K562 (cell line): ENCODE results near the gene SLC34A3. TPM values are rescaled to one million over a fixed set of nuclear protein-coding genes. Genes with fewer than 3 reads are reported as not detected.

Source experiments
- ATAC-seq: fragments of 200-7000 bp; cut with Tn5 transposase; 3 replicates; pipeline ENCODE4 v1.9.1; 2020; ENCODE audit warnings: moderate library complexity
- BruUV-seq: library from RNA; stranded (reverse); fragments of 400-500 nt; replicated peaks from 2 replicates; lab custom pipeline; 2021; lab: Mats Ljungman, UMichigan
- CTCF ChIA-PET: fragments of 300-600 bp; formaldehyde crosslinking; extraction: SDS; loops from one replicate; lab custom pipeline; 2021; ENCODE audit warnings: low intra/inter-chr PET ratio; lab: Yijun Ruan, JAX
- POLR2A ChIA-PET: fragments of 300-600, 350-650 bp; sonication (Branson Sonifier 250); formaldehyde crosslinking; extraction: SDS; loops from one replicate; lab custom pipeline; 2021; ENCODE audit warnings: antibody characterized with exemption, inconsistent platforms; lab: Yijun Ruan, JAX
- DNase-seq, 4 experiments: peaks; one replicate each; pipeline versions ENCODE4 v3.0.0 to v3.0.0-alpha.2; 2011 to 2018; ENCODE audit warnings: low spot score in 3 of 4, mixed read lengths in 3 of 4; ENCODE audit errors: extremely low read depth in 1 of 4
- FAIRE-seq: peaks from 2 replicates; lab custom pipeline; 2011; peaks lifted over from hg19 to GRCh38; lab: Jason Lieb, UNC
- H2AFZ ChIP-seq: 2 replicates; pipeline ENCODE4 v1.6.0; 2011; ENCODE audit warnings: low read depth, low read length, control low read depth, inconsistent platforms
- H3K27ac ChIP-seq: fragments of 200-600 bp; 3 replicates; pipeline ENCODE4 v1.8.0; 2011; ENCODE audit warnings: low read depth, mild to moderate bottlenecking, control low read depth, inconsistent platforms, low read length, moderate library complexity, mixed read lengths; ENCODE audit errors: extremely low read depth
- H3K27me3 ChIP-seq, 2 experiments: fragments of 300-600 bp in 1 of 2; 2 replicates in 1 of 2; 3 replicates in 1 of 2; pipeline versions ENCODE4 v1.6.0 to v1.8.0; 2011; ENCODE audit warnings: inconsistent platforms in 2 of 2, low read length in 2 of 2, mild to moderate bottlenecking in 1 of 2, mixed read lengths in 1 of 2, moderate library complexity in 1 of 2; ENCODE audit not compliant: control insufficient read depth in 2 of 2, insufficient read depth in 2 of 2
- H3K36me3 ChIP-seq: fragments of 300-600 bp; 3 replicates; pipeline ENCODE4 v1.8.0; 2011; ENCODE audit warnings: mild to moderate bottlenecking, low read length, inconsistent platforms; ENCODE audit not compliant: control insufficient read depth, insufficient read depth
- H3K4me1 ChIP-seq, 2 experiments: fragments of 200-600 bp in 1 of 2; replicated peaks in 1 of 2; 2 replicates in 1 of 2; 3 replicates in 1 of 2; pipeline versions ENCODE4 v1.5.1 to v1.8.0; 2011; ENCODE audit warnings: inconsistent platforms in 2 of 2, low read length in 2 of 2, mild to moderate bottlenecking in 1 of 2, mixed read lengths in 1 of 2, moderate library complexity in 1 of 2; ENCODE audit not compliant: control insufficient read depth in 2 of 2, insufficient read depth in 2 of 2
- H3K4me2 ChIP-seq: 2 replicates; pipeline ENCODE4 v1.6.1; 2011; ENCODE audit warnings: low read length, control low read depth, inconsistent platforms, mixed read lengths; ENCODE audit not compliant: insufficient read depth
- H3K4me3 ChIP-seq: fragments of 200-600 bp; sonication (generic), shearing (Covaris generic); 2 replicates; pipeline ENCODE4 v1.5.1; 2016; ENCODE audit warnings: control low read depth, inconsistent platforms
- H3K79me2 ChIP-seq: fragments of 200-600 bp; 3 replicates; pipeline ENCODE4 v1.8.0; 2011; ENCODE audit warnings: low read length, inconsistent platforms; ENCODE audit not compliant: control insufficient read depth, insufficient read depth
- H3K9ac ChIP-seq, 2 experiments: 2 replicates each; pipeline versions ENCODE4 v1.6.0 to v1.6.1; 2011; ENCODE audit warnings: low read depth in 2 of 2, low read length in 2 of 2, control low read depth in 1 of 2, inconsistent platforms in 1 of 2, mild to moderate bottlenecking in 1 of 2, mixed read lengths in 1 of 2; ENCODE audit not compliant: insufficient read depth in 1 of 2
- H3K9me1 ChIP-seq: one replicate; pipeline ENCODE4 v1.6.0; 2011; ENCODE audit warnings: inconsistent platforms, mild to moderate bottlenecking, low read length, moderate library complexity; ENCODE audit not compliant: control insufficient read depth, insufficient read depth
- H3K9me3 ChIP-seq: replicated peaks from 2 replicates; pipeline ENCODE4 v1.5.1; 2011; ENCODE audit warnings: low read depth, low read length, inconsistent platforms; ENCODE audit not compliant: control insufficient read depth, insufficient read depth
- H4K20me1 ChIP-seq: replicated peaks from 2 replicates; pipeline ENCODE4 v1.6.1; 2011; ENCODE audit warnings: low read length, inconsistent platforms, mixed read lengths; ENCODE audit not compliant: control insufficient read depth, insufficient read depth
- MAFF ChIP-seq: IDR thresholded peaks from 2 replicates; pipeline ENCODE4 v1.6.1; 2012; ENCODE audit warnings: low read length, improper control_type of control experiment
- POLR2G ChIP-seq: fragments of 200-400 bp; formaldehyde crosslinking; IDR thresholded peaks from 2 replicates; pipeline ENCODE4 v1.6.1; 2017; ENCODE audit warnings: low read depth, mild to moderate bottlenecking, antibody characterized with exemption, low read length, moderate library complexity
- WGBS: fragments of 100-300 bp; shearing (Covaris generic); methylation state at CpG from one replicate; pipeline ENCODE4 v1.1.6; 2016; ENCODE audit warnings: low coverage, mixed read lengths; ENCODE audit not compliant: insufficient coverage; ENCODE audit errors: missing lambda C conversion rate; 5-methylcytosine and 5-hydroxymethylcytosine counted together
- in situ Hi-C: fragments of 300-500 bp; cut with MboI; formaldehyde crosslinking; loops from 4 replicates; pipeline ENCODE4 v1.15.0; 2018; ENCODE audit warnings: inconsistent platforms, mixed read lengths
- intact Hi-C: fragments of 100-400 bp; cut with micrococcal nuclease; formaldehyde crosslinking; loops from 2 replicates; pipeline ENCODE4 v1.14.2; 2022
- polyA plus RNA-seq, 8 experiments: library from polyadenylated mRNA; depleted of rRNA in 4 of 8; stranded (reverse) in 5 of 8; unstranded in 3 of 8; fragments of >200 nt; fragmentation: Nextera tagmentation in 2 of 8; fragmentation: Illumina TruSeq in 1 of 8; extraction: Ambion mirVana in 2 of 8; extraction: Trizol in 1 of 8; gene quantifications; 2 replicates each; pipeline versions ENCODE4 v1.2.1 to v1.2.3, GENCODE V29; 2011 to 2014; ENCODE audit warnings: inconsistent platforms in 1 of 8, missing spikeins in 1 of 8
- total RNA-seq, 7 experiments: library from RNA; depleted of rRNA in 6 of 7; stranded (reverse); fragments of >200 nt in 6 of 7; fragmentation: Illumina TruSeq in 2 of 7; extraction: Trizol in 2 of 7; gene quantifications; 2 replicates each; pipeline versions ENCODE4 v1.2.1 to v1.2.3, GENCODE V29; 2011 to 2021; ENCODE audit warnings: low replicate concordance in 1 of 7
- TF ChIP-seq, protein P1 (sequence below): fragments of 450-650 bp; formaldehyde crosslinking; IDR thresholded peaks from 2 replicates; pipeline ENCODE4 v1.4.0; 2020; ENCODE audit warnings: mild to moderate bottlenecking, moderate library complexity

SLC34A3 gene
- total and polyA plus RNA-seq, 9 of the 15 experiments (the other 6 are each of a cell fraction or from before 2014, with no cell fraction given): not detected

DNA sequence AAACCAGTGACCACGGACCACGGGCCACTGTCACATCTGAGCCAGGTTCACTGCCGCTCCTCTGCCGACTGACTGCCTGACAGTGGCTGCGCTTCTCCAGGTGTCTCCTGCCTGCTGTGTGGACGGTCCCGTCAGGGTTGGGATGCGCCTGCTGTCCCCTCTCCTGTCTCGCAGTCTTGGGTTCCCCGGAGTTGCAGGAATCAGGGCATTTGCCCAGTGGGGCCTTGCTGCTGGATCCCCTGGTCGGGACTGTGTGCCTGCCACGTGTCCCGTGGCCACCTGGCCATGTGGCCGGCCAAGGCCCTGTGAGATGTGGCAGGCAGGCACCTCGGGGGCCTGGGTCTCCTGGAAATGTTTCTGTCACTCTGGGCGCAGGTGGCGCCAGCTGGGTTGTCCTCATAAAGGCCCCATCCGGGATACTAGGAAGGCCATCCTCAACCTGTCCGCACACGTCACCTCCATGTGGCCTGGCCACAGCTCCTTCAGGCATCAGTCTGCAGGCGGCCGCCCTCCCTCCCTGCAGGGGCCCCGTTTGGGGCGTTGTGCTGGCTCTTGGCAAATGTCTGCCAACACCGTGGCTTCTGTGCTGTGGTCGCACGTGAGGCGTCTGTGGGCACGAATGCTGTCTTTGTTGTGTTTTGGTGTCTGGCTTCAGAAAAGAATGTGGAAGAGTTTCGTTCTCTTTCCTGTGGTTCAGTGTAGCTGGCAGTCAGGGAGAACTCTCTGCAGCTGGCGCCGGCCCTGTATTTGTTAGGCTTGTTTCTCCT, 40.4 kb downstream of the SLC34A3 start:
- WGBS: 92% methylated on average over 28 of the region's 32 CpGs
- no peak overlapping the region for H2AFZ ChIP-seq
- peaks cover 26 to 81% of the 10 kb centered on the region in 2 experiments for H3K4me1 ChIP-seq
- no peaks in the 10 kb centered on the region for H3K9me3 ChIP-seq
- peaks cover 10% of the 10 kb centered on the region; the same call in 2 of the 3 replicates for H3K79me2 ChIP-seq
- no TSS peak for BruUV-seq
- TF ChIP-seq MAFF (no peak), POLR2G (peak; percentile 56; the same call in 1 of the 2 replicates)
- TF ChIP-seq, protein P1, sequence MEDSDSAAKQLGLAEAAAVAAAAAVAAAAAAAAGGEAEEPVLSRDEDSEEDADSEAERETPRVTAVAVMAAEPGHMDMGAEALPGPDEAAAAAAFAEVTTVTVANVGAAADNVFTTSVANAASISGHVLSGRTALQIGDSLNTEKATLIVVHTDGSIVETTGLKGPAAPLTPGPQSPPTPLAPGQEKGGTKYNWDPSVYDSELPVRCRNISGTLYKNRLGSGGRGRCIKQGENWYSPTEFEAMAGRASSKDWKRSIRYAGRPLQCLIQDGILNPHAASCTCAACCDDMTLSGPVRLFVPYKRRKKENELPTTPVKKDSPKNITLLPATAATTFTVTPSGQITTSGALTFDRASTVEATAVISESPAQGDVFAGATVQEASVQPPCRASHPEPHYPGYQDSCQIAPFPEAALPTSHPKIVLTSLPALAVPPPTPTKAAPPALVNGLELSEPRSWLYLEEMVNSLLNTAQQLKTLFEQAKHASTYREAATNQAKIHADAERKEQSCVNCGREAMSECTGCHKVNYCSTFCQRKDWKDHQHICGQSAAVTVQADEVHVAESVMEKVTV (CRISPR knock-in tag): no peak
- H3K4me2 ChIP-seq: no peak overlapping the region
- POLR2A ChIA-PET: interaction anchor here (0.6 kb wide), 1 partner anchor 11 kb away, joined by 3 read pairs; no protein-coding TSS in a partner anchor
- H3K36me3 ChIP-seq: peaks cover 65% of the 10 kb centered on the region
- no peak overlapping the region for H3K27ac ChIP-seq
- no peak for DNase-seq
- CTCF ChIA-PET: no interaction called here
- H3K9me1 ChIP-seq: no peaks in the 10 kb centered on the region
- no peaks in the 10 kb centered on the region for H3K27me3 ChIP-seq
- FAIRE-seq: no peak
- intact Hi-C loops (no loop called here), in situ Hi-C loops (no loop called here)
- no peaks in the 10 kb centered on the region for H4K20me1 ChIP-seq
- H3K4me3 ChIP-seq: no peak overlapping the region
- H3K9ac ChIP-seq: peak overlapping the region in 1 of 2 experiments; percentile 61; a peak in 1 of 4 replicates
- ATAC-seq: no peak
